ENCODE data around the gene PLA2G2D.
"Not testable (repeated sequence)": the region's sequence is repeated elsewhere in the genome, so short reads cannot be mapped to it uniquely, and the experiment has no call there.

Gene PLA2G2D

DNA sequence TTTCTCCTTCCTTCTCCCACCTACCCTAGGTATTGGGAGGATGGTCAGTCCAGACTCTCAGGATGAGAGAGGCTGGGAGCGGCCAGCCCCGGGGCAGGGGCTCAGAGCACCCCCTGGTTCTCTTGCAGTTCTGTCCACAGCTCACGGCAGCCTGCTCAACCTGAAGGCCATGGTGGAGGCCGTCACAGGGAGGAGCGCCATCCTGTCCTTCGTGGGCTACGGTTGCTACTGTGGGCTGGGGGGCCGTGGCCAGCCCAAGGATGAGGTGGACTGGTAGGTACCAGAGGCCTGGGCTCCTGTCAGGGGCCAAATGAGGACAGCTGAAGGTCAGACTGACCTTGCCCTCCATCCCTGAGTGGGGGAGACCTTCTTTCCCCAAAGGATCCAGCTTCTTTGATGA, 24.0 kb upstream of the PLA2G2D start:
- in situ Hi-C loops (cut with MboI; ENCODE audit: low sequenced_read_pairs), result no loop called here

- in situ Hi-C loops (cut with MboI; ENCODE audit: low sequenced_read_pairs), result no loop called here
These were observed 22.8 kb upstream of the PLA2G2D start for GRCh38 chr1:20142001-20142710.

DNA sequence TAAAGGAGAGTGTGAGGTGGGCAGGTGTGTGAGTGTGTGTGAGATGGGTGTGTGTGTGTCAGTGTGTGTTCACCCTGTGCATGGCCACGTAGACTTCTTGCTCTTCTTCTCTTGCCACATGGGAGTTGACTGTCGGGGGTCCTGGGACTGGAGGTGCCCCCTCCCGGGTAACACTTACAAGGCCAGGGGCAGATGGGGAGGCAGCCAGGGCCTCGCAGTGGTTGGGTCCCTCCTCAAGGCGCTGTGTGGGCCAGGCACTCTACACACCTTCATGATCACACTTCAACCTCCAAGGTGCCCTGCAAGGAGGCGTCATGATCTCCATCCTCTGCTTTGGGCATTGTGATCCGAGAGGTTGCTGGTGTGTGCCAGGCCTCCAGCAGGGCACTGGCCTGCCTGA, 22.1 kb upstream of the PLA2G2D start:
- in situ Hi-C loops (cut with MboI; ENCODE audit: low sequenced_read_pairs), result no loop called here

DNA sequence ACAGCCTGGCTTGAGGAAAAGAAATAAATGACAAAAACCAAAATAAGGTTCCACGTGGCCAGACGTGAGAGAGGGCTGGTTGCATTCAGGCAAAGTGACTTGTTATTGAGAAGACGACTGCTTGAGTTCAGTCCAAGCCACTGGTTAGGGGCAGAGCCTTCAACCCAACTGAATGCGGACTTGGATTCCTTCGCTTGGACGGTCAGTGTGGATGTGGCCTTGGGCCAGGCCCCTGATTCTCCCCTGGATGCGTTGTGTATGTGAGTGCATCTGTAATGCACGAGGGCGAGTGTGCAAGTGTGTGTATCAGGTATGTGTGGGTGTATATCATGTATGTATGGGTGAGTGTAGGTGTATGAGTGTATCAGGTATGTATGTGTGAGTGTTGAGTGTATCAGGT, 21.7 kb upstream of the PLA2G2D start:
- in situ Hi-C loops (cut with MboI; ENCODE audit: low sequenced_read_pairs), result no loop called here

- in situ Hi-C loops (cut with MboI; ENCODE audit: low sequenced_read_pairs), result no loop called here
These were observed 20.7 kb upstream of the PLA2G2D start for GRCh38 chr1:20139776-20140612.

DNA sequence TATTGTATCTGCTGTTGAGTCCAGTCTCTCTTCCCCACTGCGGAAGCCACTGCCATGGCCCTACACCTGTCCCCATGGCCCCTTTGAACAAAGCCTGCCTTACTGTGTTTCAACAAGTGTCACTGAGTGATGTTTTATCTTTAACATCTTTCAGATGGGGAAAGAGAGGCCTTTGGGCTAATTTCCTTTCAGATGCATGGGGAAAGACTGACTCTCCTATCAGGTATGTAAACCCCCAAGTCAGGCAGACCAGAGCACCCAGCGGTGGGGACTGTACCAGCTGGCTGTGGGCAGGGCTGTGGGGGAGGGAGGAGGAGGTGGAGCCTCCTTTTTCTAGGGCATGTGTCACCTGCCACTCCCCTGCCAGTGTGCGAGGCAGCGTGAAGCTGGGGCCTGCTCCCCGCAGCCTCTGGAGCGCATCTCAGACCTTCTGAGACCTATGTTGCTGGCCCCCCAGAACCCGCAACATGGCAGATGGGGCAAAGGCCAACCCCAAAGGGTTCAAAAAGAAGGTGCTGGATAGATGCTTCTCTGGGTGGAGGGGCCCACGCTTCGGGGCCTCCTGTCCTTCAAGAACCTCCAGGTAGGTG, 19.7 kb upstream of the PLA2G2D start, which contains the start of gene PLA2G2F:
Gene PLA2G2F (plus strand): TSS at position 363 of the 590 bp plus-strand sequence. CDS start 105 bp downstream, at position 468.
- in situ Hi-C loops (cut with MboI; ENCODE audit: low sequenced_read_pairs), result no loop called here

DNA sequence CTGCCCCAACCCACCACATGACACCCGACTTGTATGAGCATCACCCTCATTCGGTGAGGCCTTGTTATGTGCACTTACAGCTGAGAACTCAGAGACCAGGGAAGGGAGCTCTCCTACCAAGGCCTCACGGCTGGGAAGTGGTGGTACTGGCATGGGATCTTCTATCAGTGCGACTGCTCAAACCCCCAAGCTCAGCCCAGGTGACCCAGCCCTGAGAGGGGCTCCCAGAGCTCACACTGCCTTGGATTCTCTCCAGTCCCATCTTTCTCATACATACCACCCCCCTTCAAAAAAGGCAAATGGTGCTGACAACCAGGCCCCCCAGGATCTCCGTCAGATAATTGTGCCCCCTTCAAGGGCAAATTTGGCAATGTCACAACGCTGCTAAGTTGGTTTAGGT, 19.0 kb upstream of the PLA2G2D start:
- in situ Hi-C loops (cut with MboI; ENCODE audit: low sequenced_read_pairs), result no loop called here

DNA sequence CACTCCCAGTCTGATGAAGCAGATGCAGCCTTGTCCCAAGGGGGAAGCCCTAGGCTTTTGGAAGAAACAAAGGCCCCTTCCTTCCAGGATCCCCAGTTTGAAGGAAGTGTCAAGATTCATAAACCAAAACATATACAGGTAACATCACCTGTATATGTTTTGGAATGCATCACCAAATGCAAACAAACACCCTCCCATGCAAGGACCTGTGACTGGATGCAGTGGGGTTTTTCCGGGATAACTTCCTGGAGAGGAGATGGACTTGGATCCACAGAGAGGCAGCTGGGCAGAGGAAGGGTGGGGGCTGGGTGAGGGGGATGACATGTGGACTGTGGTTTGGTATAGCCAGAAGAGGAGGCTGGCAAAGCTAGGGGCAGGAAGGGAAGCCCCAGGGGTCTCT, 18.3 kb upstream of the PLA2G2D start:
- in situ Hi-C loops (cut with MboI; ENCODE audit: low sequenced_read_pairs), result no loop called here

DNA sequence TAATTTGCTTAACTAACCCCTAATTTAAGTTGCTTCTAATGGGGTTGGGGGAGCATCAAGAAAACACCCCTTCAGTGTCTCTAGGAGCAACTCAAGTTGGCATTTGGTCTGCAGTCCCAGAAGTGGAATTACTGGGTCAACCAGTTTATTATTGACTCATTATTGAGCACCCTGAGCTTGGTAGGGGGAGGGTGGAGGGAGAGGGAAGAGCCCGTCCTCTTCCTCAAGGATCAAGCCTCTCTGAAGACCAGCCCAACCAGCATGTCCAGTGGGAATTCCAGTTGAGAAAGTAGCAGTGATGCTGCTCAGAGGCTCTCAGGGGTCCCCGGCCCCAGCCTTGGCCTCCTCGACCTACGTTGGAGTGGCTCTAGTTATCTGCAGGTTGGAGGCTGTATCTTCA, 17.7 kb upstream of the PLA2G2D start:
- in situ Hi-C loops (cut with MboI; ENCODE audit: low sequenced_read_pairs), result no loop called here

DNA sequence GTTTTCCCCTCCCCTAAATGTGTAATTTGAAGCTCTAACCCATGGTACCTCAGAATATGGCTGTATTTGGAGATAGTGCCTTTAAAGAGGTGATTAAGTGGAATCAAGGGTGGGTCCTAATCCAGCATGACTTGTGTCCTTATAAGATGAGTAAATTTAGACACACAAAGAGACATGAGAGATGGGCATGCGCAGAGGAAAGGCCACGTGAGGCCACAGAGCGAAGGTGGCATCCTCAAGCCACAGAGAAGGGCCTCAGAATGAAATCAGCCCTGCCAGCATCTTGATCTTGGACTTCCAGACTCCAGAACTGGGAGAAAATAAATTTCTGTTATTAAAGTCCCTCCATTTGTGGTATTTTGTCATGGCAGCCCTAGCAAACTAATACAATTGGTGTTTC, 16.9 kb upstream of the PLA2G2D start:
- in situ Hi-C loops (cut with MboI; ENCODE audit: low sequenced_read_pairs), result no loop called here

DNA sequence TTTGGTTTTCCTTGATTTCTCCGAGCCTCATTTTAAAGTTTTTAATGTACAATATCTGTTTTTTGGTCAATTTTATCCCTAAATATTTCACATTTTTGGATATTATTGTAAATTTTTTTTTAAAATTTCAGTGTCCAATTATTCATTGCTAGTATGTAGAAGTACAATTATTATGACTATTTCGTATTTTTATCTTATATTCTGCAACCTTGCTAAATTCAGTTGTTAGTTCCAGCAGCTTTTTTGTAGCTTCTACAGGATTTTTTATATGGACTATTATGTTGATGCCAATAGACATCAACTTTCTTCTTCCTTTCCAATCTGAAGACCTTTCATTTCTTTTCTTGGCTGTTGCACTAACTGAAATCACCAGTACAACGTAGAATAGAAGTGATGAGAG, 15.7 kb upstream of the PLA2G2D start:
- in situ Hi-C loops (cut with MboI; ENCODE audit: low sequenced_read_pairs), result no loop called here

- in situ Hi-C loops (cut with MboI; ENCODE audit: low sequenced_read_pairs), result not testable (repeated sequence)
These were observed 11.2 kb upstream of the PLA2G2D start for GRCh38 chr1:20130518-20130917.

DNA sequence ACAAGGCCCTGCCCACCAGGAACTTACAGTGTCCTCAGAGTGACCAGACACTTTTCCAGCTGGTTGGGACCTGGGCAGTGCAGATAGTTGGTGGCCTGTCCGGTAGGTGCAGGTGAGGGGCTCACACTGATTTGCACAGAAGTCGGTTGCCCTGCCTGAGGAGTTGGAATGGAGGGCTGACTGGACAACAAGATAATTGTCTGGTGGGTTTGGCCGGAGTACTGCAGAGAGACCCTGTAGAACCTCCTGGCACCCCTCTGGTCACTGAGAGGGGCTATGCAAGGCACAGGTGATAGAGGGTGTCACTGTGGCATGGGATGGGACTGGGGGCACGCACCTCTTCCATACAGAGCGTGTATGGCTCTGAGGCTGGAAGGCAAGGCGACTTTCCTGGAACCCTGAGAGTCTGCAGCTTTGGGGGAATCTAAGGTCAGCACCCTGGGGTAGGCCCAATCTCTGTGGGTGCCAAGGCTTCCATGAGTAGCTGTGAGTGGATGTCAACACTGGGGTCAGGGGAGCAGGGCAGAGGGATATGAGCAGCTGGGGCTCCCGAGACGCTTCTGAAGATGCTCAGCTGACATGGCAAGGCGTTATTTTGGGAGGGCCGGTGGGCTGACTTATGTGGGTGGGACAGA, 7.6 kb upstream of the PLA2G2D start:
- in situ Hi-C loops (cut with MboI; ENCODE audit: low sequenced_read_pairs), result no loop called here

GRCh38 chr1:20126041-20126805, 6.9 kb upstream of the PLA2G2D start:
- in situ Hi-C loops (cut with MboI; ENCODE audit: low sequenced_read_pairs), result no loop called here

GRCh38 chr1:20125100-20125499, 5.8 kb upstream of the PLA2G2D start:
- in situ Hi-C loops (cut with MboI; ENCODE audit: low sequenced_read_pairs), result no loop called here

DNA sequence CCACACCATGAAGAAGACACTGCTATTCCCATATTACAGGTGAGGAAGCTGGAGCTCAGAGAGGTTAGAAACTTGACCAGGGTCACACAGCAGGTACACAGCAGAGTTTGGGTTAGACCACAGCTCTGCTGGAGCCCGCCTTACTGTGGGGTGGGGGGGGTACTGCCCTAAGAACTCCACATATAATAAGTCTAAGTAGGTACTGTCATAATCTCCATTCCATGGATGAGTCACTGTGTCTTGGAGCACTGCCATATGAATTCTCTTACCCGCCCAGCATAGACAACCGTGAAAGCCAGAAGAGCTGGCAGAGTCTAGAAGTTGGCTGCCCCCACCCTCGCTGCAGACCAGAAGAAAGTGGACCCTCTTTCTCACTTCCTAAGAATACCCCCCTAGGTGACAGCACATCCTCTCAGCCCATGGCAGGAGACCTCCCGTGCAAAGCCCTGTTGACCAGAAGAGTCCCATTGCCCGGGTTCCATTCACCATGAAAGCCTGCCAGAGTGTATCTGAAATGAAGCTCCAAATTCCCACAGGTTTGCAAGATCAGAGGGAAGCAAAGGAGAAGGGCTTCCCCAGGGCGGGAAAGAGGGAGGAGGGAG, 5.2 kb upstream of the PLA2G2D start:
- in situ Hi-C loops (cut with MboI; ENCODE audit: low sequenced_read_pairs), result no loop called here

DNA sequence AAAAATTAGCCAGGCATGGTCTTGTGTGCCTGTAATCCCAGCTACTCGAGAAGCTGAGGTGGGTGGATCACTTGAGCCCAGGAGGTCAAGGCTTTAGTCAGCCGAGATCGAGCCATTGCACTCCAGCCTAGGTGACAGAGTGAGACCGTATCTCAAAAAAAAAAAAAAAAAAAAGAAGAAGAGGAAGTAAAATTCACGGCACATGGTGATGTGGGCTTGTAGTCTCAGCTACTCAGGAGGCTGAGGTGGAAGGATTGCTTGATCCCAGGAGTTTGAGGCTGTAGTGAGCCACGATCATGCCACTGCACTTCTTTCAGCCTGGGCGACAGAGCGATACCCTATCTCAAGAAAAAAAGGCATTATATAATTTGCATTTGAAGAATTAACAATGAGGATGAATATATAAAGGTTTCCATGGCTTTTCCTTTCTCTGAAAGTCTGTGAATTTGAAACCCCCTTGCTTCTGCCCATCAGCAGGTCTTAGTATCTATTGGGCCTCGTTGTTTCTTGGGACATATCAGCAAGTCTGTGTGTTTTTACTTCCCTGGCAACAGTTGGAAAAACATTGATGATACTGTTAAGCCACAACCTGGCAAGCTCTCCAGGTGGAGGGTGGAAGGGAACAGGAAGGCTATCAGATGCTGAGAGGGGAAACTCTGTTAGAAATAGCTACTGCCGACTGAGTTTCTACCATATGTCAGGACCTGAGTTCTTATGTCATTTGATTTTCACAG, 4.6 kb upstream of the PLA2G2D start:
- in situ Hi-C loops (cut with MboI; ENCODE audit: low sequenced_read_pairs), result no loop called here

DNA sequence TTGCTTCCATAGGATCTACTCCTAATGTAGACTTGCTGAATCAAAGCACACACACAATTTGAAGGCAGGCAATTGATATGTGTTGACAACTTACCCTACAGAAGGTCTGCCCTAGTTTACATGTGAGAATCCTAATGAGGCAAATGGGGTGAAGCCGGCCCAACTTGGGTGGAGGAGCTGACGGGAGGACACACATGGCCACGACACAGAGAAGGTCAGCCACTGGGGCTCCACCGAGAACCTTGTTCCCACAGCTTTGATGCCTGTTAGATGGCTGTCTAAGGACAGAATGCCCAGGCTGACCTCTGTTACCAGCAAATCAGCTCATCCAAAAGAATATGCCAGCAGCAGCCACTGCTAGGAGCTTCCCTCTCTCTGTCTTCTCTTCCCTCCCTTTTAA, 1.5 kb upstream of the PLA2G2D start:
- in situ Hi-C loops (cut with MboI; ENCODE audit: low sequenced_read_pairs), result no loop called here

DNA sequence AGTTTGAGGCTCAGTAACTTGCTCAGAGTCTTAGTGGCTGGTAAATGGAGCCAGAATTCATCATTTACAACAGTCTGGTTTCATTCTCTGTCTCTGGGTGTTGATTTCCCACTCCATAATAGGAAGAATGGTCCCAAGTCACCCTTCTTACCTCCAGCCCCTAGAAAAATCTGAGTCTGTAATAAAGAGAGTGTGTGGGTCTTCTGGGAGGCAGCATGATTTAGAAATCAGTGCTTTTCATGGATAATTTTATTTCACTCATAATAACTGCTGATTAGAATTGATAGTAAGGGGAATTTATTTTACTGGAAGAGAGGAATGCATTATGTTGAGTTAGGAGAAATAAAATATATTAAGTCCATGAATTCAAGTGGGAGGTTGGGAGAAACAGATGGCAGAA, 2.1 kb downstream of the PLA2G2D start:
- in situ Hi-C loops (cut with MboI; ENCODE audit: low sequenced_read_pairs), result no loop called here

DNA sequence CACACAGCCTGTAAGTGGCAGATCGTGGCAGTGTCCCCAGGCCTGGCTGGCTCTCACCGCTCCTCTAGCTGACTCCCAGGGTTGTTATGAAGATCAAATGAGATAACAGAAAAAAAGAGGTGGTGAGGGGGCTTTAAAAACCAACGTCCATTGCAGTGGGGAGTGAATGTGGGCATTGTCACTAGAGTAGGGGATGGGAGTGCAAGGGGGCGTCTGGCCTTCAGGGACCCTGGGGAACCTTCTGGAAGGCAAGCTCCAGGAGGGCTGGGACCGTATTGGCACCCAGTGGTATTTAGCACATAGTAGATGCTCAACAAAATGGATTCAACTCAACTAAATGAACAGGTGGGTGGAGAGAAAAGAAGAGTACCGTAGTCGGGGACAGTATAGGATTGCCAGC, 3.4 kb downstream of the PLA2G2D start:
- in situ Hi-C loops (cut with MboI; ENCODE audit: low sequenced_read_pairs), result no loop called here
